Calu3 (cell line): ENCODE results near the gene SUMF1. TPM values are rescaled to one million over a fixed set of nuclear protein-coding genes. Genes with fewer than 3 reads are reported as not detected.

Experiments used
- BruUV-seq: library from RNA; stranded (reverse); fragments of 400-500 nt; replicated peaks from 2 replicates; lab custom pipeline; 2021; lab: Mats Ljungman, UMichigan
- CTCF ChIA-PET: fragments of 300-600 bp; sonication (Branson Sonifier 250); formaldehyde crosslinking; loops from one replicate; lab custom pipeline; 2022; ENCODE audit warnings: antibody characterized with exemption; lab: Charles Lee
- DNase-seq: peaks from one replicate; pipeline ENCODE4 v3.0.0; 2022
- H3K27ac Mint-ChIP-seq: one replicate; pipeline ENCODE4 v1.8.0; 2022; ENCODE audit warnings: mixed read lengths; ENCODE audit not compliant: unreplicated experiment
- H3K27me3 Mint-ChIP-seq: one replicate; pipeline ENCODE4 v1.8.0; 2022; ENCODE audit warnings: mixed read lengths; ENCODE audit not compliant: unreplicated experiment
- H3K36me3 Mint-ChIP-seq: one replicate; pipeline ENCODE4 v1.8.0; 2022; ENCODE audit warnings: mild to moderate bottlenecking, moderate library complexity, mixed read lengths; ENCODE audit not compliant: insufficient read depth, unreplicated experiment
- H3K4me1 Mint-ChIP-seq: one replicate; pipeline ENCODE4 v1.8.0; 2022; ENCODE audit warnings: mild to moderate bottlenecking, low read depth, mixed read lengths; ENCODE audit not compliant: unreplicated experiment
- H3K4me3 Mint-ChIP-seq: one replicate; pipeline ENCODE4 v1.8.0; 2022; ENCODE audit warnings: mild to moderate bottlenecking, low read depth, moderate library complexity, mixed read lengths; ENCODE audit not compliant: unreplicated experiment
- H3K9me3 Mint-ChIP-seq: one replicate; pipeline ENCODE4 v1.8.0; 2022; ENCODE audit warnings: low read depth, mixed read lengths; ENCODE audit not compliant: unreplicated experiment
- intact Hi-C: fragments of 100-400 bp; cut with micrococcal nuclease; formaldehyde crosslinking; loops from one replicate; pipeline ENCODE4 v1.10.0; 2022; ENCODE audit not compliant: unreplicated experiment
- total RNA-seq: library from RNA; stranded (reverse); gene quantifications from 2 replicates; pipeline ENCODE4 v1.2.3, GENCODE V29; 2022
- TF ChIP-seq, protein P1 (sequence below): fragments of 200-600 bp; IDR thresholded peaks from one replicate; pipeline ENCODE4 v1.8.0; 2022; ENCODE audit warnings: antibody characterized with exemption; ENCODE audit not compliant: unreplicated experiment

SUMF1 gene
- total RNA-seq, 1 experiment from 2014 or later = 31.8 TPM

DNA sequence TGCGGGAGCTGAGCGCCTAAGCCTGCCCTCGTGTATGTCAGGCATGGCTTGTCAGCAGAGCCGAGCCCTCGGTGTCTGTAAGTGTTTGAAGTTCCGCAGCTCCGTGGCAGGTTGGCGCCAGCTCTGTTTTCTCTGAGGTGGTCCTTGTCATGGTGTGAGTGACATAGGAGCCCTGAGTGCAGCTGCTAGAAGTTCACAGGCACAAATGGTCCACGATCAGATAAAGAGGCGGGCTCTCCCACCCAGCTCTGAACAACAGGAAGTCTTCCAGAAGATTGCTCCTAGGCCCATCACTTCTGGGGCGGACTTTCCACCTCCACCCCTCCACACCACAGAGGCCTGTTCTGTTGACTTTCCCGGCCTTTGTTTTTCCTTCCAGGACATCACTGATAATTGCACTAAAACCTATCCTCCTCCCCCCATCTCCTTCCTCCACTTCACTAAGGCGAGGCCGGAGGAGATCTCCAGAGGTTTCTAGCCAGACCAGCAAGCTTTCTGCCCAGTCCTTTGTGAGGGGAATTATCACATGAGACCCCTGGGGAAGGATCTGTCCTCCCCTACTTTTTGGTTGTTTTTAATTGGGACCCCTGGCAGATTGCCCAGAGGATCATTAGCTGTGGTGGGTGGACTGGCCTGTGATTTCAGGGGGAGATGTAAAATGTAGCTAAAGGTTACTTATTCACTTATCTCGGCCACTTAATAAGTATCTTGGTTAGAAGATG is 46.0 kb upstream of the SUMF1 start:
- TF ChIP-seq, protein P1, sequence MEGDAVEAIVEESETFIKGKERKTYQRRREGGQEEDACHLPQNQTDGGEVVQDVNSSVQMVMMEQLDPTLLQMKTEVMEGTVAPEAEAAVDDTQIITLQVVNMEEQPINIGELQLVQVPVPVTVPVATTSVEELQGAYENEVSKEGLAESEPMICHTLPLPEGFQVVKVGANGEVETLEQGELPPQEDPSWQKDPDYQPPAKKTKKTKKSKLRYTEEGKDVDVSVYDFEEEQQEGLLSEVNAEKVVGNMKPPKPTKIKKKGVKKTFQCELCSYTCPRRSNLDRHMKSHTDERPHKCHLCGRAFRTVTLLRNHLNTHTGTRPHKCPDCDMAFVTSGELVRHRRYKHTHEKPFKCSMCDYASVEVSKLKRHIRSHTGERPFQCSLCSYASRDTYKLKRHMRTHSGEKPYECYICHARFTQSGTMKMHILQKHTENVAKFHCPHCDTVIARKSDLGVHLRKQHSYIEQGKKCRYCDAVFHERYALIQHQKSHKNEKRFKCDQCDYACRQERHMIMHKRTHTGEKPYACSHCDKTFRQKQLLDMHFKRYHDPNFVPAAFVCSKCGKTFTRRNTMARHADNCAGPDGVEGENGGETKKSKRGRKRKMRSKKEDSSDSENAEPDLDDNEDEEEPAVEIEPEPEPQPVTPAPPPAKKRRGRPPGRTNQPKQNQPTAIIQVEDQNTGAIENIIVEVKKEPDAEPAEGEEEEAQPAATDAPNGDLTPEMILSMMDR = no peak
- Mint-ChIP-seq H3K27me3 (no peaks in the 10 kb centered on the region), H3K27ac (no peak overlapping the region), H3K36me3 (no peaks in the 10 kb centered on the region), H3K4me3 (no peak overlapping the region), H3K4me1 (no peaks in the 10 kb centered on the region), H3K9me3 (no peaks in the 10 kb centered on the region)
- CTCF ChIA-PET = no interaction called here
- intact Hi-C loops = no loop called here
- no TSS peak for BruUV-seq
- DNase-seq = no peak

DNA sequence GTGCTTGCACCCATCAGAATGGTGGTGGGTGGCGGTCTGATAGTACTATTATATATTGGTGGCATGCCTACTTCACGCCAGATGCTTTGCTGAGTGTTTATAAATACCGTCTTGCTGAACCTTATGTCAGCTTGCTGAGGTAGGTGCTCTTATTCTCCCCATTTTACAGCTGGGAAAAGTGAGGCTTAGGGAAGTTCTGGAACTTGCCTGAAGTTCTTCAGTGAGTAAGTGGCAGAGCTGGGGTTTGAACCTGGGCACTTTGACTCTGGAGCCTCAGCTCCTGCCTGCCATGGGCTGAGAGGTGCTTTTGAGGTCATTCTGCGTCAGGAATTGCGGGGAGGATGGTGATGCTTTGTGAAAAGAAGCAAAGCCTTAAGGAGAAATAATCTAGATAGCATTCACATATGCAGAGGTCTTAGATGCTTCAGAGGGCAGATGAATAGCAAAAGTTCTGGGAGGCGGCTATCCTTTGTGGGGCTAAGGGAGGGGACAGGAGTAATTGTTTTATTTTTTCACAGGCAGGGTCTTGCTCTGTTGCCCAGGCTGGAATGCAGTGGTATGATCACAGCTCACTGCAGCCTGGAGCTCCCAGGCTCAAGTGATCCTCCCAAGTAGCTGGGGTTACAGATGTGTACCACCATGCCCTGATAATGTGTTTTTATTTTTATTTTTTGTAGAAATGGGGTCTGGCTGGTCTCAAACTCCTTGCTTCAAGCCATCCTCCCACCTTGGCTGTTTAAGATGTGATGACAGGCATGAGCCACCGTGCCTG is 44.6 kb upstream of the SUMF1 start:
- Mint-ChIP-seq H3K27ac (no peak overlapping the region), H3K27me3 (no peaks in the 10 kb centered on the region), H3K4me1 (no peaks in the 10 kb centered on the region), H3K36me3 (no peaks in the 10 kb centered on the region), H3K9me3 (no peaks in the 10 kb centered on the region), H3K4me3 (no peak overlapping the region)
- intact Hi-C loops = no loop called here
- CTCF ChIA-PET = no interaction called here
- no TSS peak for BruUV-seq
- TF ChIP-seq, protein P1 = no peak
- DNase-seq = no peak

GRCh38 chr3:4509983-4510755 is 43.1 kb upstream of the SUMF1 start:
- Mint-ChIP-seq H3K36me3 (no peaks in the 10 kb centered on the region), H3K9me3 (no peaks in the 10 kb centered on the region), H3K27ac (no peak overlapping the region), H3K4me1 (peaks cover 3% of the 10 kb centered on the region), H3K27me3 (no peaks in the 10 kb centered on the region), H3K4me3 (no peak overlapping the region)
- TF ChIP-seq, protein P1 = no peak
- DNase-seq = no peak
- BruUV-seq = no TSS peak
- intact Hi-C loops = no loop called here
- CTCF ChIA-PET = no interaction called here

DNA sequence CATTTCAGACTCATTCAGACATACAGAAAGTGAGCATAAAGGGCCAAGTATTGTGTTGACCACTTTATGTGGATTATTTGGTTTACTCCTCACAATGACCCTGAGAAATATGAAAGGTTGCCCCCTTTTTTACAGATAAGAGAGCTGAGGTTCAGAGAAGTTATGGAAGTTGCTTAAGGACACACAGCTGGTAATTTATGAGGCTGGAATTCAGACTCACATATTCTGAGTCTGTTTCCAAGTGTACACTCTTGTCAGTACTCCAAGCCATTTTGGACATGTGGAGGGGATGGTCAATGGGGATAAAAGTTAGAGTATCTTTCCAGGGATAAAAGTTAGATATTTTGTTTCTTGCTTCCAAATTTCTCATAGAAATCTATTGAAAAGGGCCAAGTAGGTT is 42.0 kb upstream of the SUMF1 start:
- intact Hi-C loops = no loop called here
- Mint-ChIP-seq H3K9me3 (no peaks in the 10 kb centered on the region), H3K27ac (no peak overlapping the region), H3K36me3 (no peaks in the 10 kb centered on the region), H3K4me1 (peaks cover 13% of the 10 kb centered on the region), H3K27me3 (no peaks in the 10 kb centered on the region), H3K4me3 (no peak overlapping the region)
- CTCF ChIA-PET = no interaction called here
- BruUV-seq = no TSS peak
- TF ChIP-seq, protein P1 = no peak
- no peak for DNase-seq
